ENCODE results near the gene ALPL. TPM values are rescaled to one million over a fixed set of nuclear protein-coding genes. Genes with fewer than 3 reads are reported as not detected.

The ALPL gene
- total RNA-seq, 1 experiment from 2014 or later = 84.8 TPM

DNA sequence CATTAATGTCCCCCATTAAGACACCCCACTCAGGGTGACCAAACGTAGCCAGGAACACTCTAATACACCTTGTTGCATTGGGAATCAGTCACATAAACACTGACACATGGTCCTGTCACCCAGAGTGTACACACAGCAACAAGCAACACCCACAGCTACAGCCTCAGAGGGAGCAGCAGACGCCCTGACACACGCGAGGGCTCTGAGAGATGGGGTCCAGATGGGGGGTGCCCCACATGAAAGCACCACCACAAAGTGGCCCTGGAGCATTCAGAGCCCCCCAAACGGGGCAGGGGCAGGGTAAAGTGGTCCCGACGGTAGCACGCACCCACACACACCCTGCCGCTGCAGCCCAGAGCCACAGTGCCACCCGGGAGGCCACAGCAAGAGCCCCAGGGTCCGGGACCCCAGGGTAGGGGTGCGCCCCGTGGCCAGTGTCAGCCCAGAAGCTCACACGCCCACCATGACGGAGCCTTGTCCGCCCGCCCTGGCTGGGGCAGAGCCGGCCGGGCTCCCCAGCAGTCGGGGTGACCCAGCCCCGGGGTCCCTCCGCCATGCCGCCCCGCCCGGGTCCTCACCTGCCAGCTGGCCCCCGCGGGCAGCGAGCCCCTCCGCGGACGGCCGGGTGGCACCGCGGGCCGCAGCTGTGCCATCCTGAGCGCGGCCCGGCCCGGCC, 112.7 kb downstream of the ALPL start:
- peak overlapping the region; percentile 62 to 79 for H3K4me3 Mint-ChIP-seq
- Histone ChIP-seq H3K18ac (ENCODE audit: insufficient read length, low read depth, low read length) (no peak overlapping the region), H3K14ac (ENCODE audit: insufficient read depth, low read length) (no peak overlapping the region), H2BK120ac (ENCODE audit: low read depth, low read length, poor library complexity, severe bottlenecking) (no peak overlapping the region), H3K79me1 (ENCODE audit: insufficient read depth, low read depth, low read length, poor library complexity, severe bottlenecking) (no peaks in the 10 kb centered on the region), H3K4me2 (ENCODE audit: insufficient read depth, insufficient read length, low read length) (peak overlapping the region; percentile 2), H2BK20ac (ENCODE audit: low read depth, low read length, poor library complexity, severe bottlenecking) (no peak overlapping the region), H3K4me1 (ENCODE audit: insufficient read depth, low read length) (peaks cover 6% of the 10 kb centered on the region; the same call in 1 of the 2 replicates), H3K4ac (ENCODE audit: low read depth, low read length) (no peak overlapping the region), H2BK5ac (ENCODE audit: insufficient read length, low read length) (no peak overlapping the region), H3K23me2 (ENCODE audit: insufficient read length, low read depth, low read length, poor library complexity, severe bottlenecking) (peaks cover 8% of the 10 kb centered on the region), H4K20me1 (ENCODE audit: control insufficient read depth, insufficient read depth, insufficient read length) (no peaks in the 10 kb centered on the region), H4K5ac (ENCODE audit: insufficient read length, low read depth, low read length) (no peak overlapping the region), H2AFZ (ENCODE audit: low read length) (no peak overlapping the region), H3K9ac (ENCODE audit: extremely low read depth, insufficient read length, low read length) (no peak overlapping the region), H2AK5ac (ENCODE audit: insufficient read length, low read length) (no peak overlapping the region), H3K56ac (ENCODE audit: insufficient read length, low read depth, low read length) (no peak overlapping the region), H3T11ph (ENCODE audit: low read length) (no peak overlapping the region), H3K27me3 (ENCODE audit: insufficient read depth, low read length) (peaks cover 3% of the 10 kb centered on the region; the same call in 1 of the 2 replicates), H3K79me2 (ENCODE audit: insufficient read depth, low read length) (no peaks in the 10 kb centered on the region), H2BK15ac (ENCODE audit: low read depth, low read length) (no peak overlapping the region), H3K23ac (ENCODE audit: insufficient read length, low read depth, low read length) (no peak overlapping the region), H4K8ac (replicated peaks; ENCODE audit: insufficient read length, low read depth, low read length) (no peak overlapping the region), H4K91ac (ENCODE audit: insufficient read length, low read depth, low read length) (no peak overlapping the region), H3K9me3 (ENCODE audit: control insufficient read depth, low read depth, low read length) (no peaks in the 10 kb centered on the region), H3K27ac (ENCODE audit: insufficient read length, low read depth, low read length) (no peak overlapping the region), H2BK12ac (ENCODE audit: insufficient read length, low read depth, low read length) (no peak overlapping the region)
- H3K36me3 Mint-ChIP-seq (ENCODE audit: insufficient read depth in 1 of 3, low read depth in 3 of 3) = no peaks in the 10 kb centered on the region; a peak in 1 of 7 replicates
- H3K27me3 Mint-ChIP-seq (ENCODE audit: low read depth) = peaks cover 10% of the 10 kb centered on the region
- DNase-seq = no peak
- TF ChIP-seq CTCF (conservative IDR thresholded peaks at IDR 0.05) = no peak
- peaks cover 16 to 32% of the 10 kb centered on the region in 2 experiments for H3K4me1 Mint-ChIP-seq
- no peak overlapping the region for H3K27ac Mint-ChIP-seq
- WGBS (ENCODE audit: extremely low coverage, insufficient read length, low lambda C conversion rate) = no CpG with 5 or more reads among the region's 39 CpGs
- H3K9me3 Mint-ChIP-seq = no peaks in the 10 kb centered on the region
